GM12865 (cell line): Measurements from ENCODE around the gene CDKAL1.

Experiments
- DNase-seq: peaks from one replicate; pipeline ENCODE4 v3.0.0; 2010; ENCODE audit warnings: low read depth
- H3K4me3 ChIP-seq: 2 replicates; pipeline ENCODE4 v1.5.1; 2011; ENCODE audit warnings: mild to moderate bottlenecking, low read depth, low read length, control low read depth
- CTCF ChIP-seq: IDR thresholded peaks from 2 replicates; pipeline ENCODE4 v1.5.1; 2011; ENCODE audit warnings: low read length, control low read depth, low read depth, inconsistent platforms; ENCODE audit not compliant: insufficient read depth; ENCODE audit errors: missing control alignments

Gene CDKAL1

GRCh38 chr6:20706238-20706938 is 172.1 kb downstream of the CDKAL1 start:
- DNase-seq, result no peak
- no peak for TF ChIP-seq CTCF
- no peak overlapping the region for H3K4me3 ChIP-seq

GRCh38 chr6:20706939-20707485 is 172.8 kb downstream of the CDKAL1 start:
- H3K4me3 ChIP-seq, result no peak overlapping the region
- DNase-seq, result no peak
- TF ChIP-seq CTCF, result no peak

GRCh38 chr6:20707870-20708269 is 173.6 kb downstream of the CDKAL1 start:
- H3K4me3 ChIP-seq, result no peak overlapping the region
- no peak for TF ChIP-seq CTCF

GRCh38 chr6:20708367-20709124 is 174.3 kb downstream of the CDKAL1 start:
- TF ChIP-seq CTCF, result no peak
- no peak overlapping the region for H3K4me3 ChIP-seq
- peak; percentile 80 for DNase-seq

More at GRCh38 chr6:20707870-20708269, 173.6 kb downstream of the CDKAL1 start:
- no peak for DNase-seq

GRCh38 chr6:20709451-20709850 is 175.2 kb downstream of the CDKAL1 start:
- TF ChIP-seq CTCF, result no peak
- H3K4me3 ChIP-seq, result no peak overlapping the region
- DNase-seq, result no peak

- DNase-seq, result no peak
- TF ChIP-seq CTCF, result no peak
- H3K4me3 ChIP-seq, result no peak overlapping the region
Measured at GRCh38 chr6:20710341-20710740, 176.1 kb downstream of the CDKAL1 start.
